ENCODE results near the gene FBP2. TPM values are rescaled to one million over a fixed set of nuclear protein-coding genes. Genes with fewer than 3 reads are reported as not detected.
"Not testable (repeated sequence)": the region's sequence is repeated elsewhere in the genome, so short reads cannot be mapped to it uniquely, and the experiment has no call there.

Gene FBP2
- total RNA-seq, 1 donor from 2014 or later, result 72.5 TPM

DNA sequence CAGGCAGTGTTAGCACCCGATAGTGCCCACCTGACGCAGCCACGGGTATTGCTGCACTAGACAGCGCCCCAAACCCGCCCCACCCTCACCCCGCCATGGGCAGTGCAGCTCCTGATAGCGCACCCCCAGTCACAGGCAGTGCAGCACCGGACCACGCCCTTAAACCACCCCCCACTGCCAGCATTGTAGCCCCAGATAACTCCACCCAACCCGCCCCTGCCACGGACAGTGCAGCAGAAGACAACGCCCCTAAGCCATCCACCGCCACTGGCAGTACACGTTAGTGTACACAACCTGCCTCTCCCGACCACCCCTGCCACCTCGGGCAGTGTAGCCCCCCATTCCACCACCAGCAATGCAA, 39.6 kb downstream of the FBP2 start:
- no peaks in the 10 kb centered on the region for H3K9me3 ChIP-seq (ENCODE audit: control insufficient read depth in 3 of 3, low read length in 3 of 3)
- H3K36me3 ChIP-seq (ENCODE audit: control insufficient read depth in 3 of 3, insufficient read depth in 3 of 3, low read length in 3 of 3), result peaks cover 6 to 7% (median 6%) of the 10 kb centered on the region in 3 donors
- H3K4me1 ChIP-seq (ENCODE audit: control insufficient read depth in 3 of 3, insufficient read depth in 3 of 3, low read length in 3 of 3), result no peaks in the 10 kb centered on the region
- peak overlapping the region in 1 of 3 donors; percentile 68 for H3K9ac ChIP-seq (ENCODE audit: low read depth in 1 of 3, low read length in 3 of 3)
- H3K27ac ChIP-seq (ENCODE audit: low read depth, low read length), result no peak overlapping the region
- H3K4me3 ChIP-seq (ENCODE audit: low read length in 3 of 3), result no peak overlapping the region
- H3K27me3 ChIP-seq (ENCODE audit: control insufficient read depth in 3 of 3, insufficient read depth in 3 of 3, low read length in 3 of 3), result peaks cover 0 to 1% (median 0%) of the 10 kb centered on the region in 3 donors

DNA sequence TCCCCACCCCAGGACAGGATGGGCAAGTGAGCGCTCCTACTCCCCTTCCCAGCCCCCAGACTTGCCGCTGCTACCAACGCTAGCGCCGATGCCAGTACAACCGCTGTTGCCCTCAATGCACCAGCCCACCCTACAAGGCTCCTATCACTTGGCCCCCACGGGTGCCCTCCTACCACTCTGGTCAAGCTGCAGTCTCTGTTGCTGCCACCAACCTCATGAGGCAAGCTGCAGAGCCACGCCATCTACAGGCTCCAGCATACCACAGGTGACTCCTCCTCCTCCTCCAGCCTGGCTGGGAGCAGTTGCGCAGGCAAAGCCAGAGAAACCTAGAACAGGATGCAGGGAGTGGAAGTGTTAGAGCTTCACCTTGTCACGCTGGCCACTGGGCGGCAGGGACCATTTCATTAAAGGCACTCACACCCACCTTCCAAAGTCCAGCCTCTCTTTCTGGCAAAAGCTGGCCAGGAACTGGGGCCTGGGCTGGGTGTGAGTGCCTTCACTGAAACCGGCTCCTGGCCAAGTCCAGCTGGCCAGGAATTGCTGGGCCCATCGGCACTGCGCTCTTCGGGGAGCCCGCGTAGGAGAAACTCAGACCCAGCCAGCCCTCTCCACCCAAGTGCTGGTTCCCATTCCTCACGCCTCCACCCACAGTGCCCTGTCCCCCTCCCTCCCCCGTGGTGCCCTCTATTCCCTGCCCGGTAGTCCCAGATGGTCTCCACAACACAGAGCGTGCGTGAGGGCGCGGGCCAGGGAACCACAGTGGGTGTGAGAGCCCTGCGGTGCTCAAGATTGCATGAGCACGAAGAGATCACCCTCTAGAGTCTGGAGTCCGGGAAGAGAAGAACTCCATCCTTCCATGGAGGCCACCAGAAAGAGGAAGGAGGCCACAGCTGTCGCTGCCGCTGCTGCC, 40.3 kb downstream of the FBP2 start:
- Histone ChIP-seq H3K4me1 (ENCODE audit: control insufficient read depth in 3 of 3, insufficient read depth in 3 of 3, low read length in 3 of 3) (no peaks in the 10 kb centered on the region), H3K27me3 (ENCODE audit: control insufficient read depth in 3 of 3, insufficient read depth in 3 of 3, low read length in 3 of 3) (no peaks in the 10 kb centered on the region), H3K27ac (ENCODE audit: low read depth, low read length) (no peak overlapping the region), H3K9me3 (ENCODE audit: control insufficient read depth in 3 of 3, low read length in 3 of 3) (no peaks in the 10 kb centered on the region), H3K36me3 (ENCODE audit: control insufficient read depth in 3 of 3, insufficient read depth in 3 of 3, low read length in 3 of 3) (no peaks in the 10 kb centered on the region), H3K4me3 (ENCODE audit: low read length in 3 of 3) (no peak overlapping the region), H3K9ac (ENCODE audit: low read depth in 1 of 3, low read length in 3 of 3) (no peak overlapping the region)

DNA sequence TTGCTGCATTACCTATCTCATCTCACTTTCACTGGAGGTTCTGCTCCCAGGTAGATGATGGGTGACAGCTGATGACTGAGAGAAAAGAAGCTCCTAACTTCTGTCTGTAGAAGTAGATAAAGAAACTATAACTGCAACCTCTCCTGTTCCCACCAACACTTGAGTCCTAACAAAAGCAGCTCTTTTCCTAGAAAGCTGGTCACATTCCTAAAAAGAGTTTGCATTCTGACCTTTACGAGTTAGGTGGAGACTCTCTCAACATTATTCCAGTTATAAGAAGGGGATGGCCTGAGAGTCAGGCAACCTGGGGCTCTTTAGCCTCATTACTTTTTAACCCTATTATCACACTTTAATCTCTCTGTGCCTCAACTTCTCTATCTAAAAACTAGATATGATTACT, 47.7 kb downstream of the FBP2 start:
- Histone ChIP-seq H3K4me1 (ENCODE audit: control insufficient read depth in 3 of 3, insufficient read depth in 3 of 3, low read length in 3 of 3) (no peaks in the 10 kb centered on the region), H3K36me3 (ENCODE audit: control insufficient read depth in 3 of 3, insufficient read depth in 3 of 3, low read length in 3 of 3) (no peaks in the 10 kb centered on the region), H3K27ac (ENCODE audit: low read depth, low read length) (no peak overlapping the region), H3K9me3 (ENCODE audit: control insufficient read depth in 3 of 3, low read length in 3 of 3) (no peaks in the 10 kb centered on the region), H3K9ac (ENCODE audit: low read depth in 1 of 3, low read length in 3 of 3) (no peak overlapping the region), H3K4me3 (ENCODE audit: low read length in 3 of 3) (no peak overlapping the region), H3K27me3 (ENCODE audit: control insufficient read depth in 3 of 3, insufficient read depth in 3 of 3, low read length in 3 of 3) (no peaks in the 10 kb centered on the region)

DNA sequence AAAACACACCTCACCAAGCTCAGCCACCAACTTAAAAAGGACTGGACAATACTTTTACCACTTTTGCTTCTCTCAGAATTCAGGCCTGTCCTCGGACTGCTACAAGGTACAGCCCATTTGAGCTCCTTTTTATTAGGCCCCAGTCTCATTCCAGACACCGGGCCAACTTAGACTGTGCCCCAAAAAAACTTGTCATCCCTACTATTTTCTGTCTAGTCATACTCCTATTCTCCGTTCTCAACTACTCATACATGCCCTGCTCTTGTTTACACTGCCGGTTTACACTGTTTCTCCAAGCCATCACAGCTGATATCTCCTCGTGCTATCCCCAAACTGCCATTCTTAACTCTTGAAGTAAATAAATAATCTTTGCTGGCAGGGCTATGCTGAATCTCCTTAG, 49.3 kb downstream of the FBP2 start:
- H3K9me3 ChIP-seq (ENCODE audit: control insufficient read depth in 3 of 3, low read length in 3 of 3); H3K4me1 ChIP-seq (ENCODE audit: control insufficient read depth in 3 of 3, insufficient read depth in 3 of 3, low read length in 3 of 3); H3K27me3 ChIP-seq (ENCODE audit: control insufficient read depth in 3 of 3, insufficient read depth in 3 of 3, low read length in 3 of 3); H3K36me3 ChIP-seq (ENCODE audit: control insufficient read depth in 3 of 3, insufficient read depth in 3 of 3, low read length in 3 of 3); H3K27ac ChIP-seq (ENCODE audit: low read depth, low read length); H3K4me3 ChIP-seq (ENCODE audit: low read length in 3 of 3); H3K9ac ChIP-seq (ENCODE audit: low read depth in 1 of 3, low read length in 3 of 3): not testable (repeated sequence)

DNA sequence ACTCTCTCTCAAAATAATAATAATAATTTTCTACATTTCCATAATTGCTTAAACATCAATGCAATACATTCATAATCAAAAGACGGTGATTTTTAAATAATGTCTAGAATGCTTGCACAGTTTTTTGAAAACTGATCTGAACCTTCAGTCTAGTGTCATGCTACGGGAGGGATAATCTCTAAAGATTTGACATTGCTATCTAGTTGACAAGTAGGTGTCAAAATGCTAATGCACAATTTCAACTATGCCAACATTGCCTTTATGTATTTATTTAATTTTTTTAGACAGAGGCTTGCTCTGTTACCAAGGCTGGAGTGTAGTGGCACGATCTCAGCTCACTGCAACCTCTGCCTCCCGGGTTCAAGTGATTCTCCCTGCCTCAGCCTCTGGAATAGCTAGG, 54.7 kb downstream of the FBP2 start:
- Histone ChIP-seq H3K4me3 (ENCODE audit: low read length in 3 of 3) (no peak overlapping the region), H3K27ac (ENCODE audit: low read depth, low read length) (no peak overlapping the region), H3K4me1 (ENCODE audit: control insufficient read depth in 3 of 3, insufficient read depth in 3 of 3, low read length in 3 of 3) (no peaks in the 10 kb centered on the region), H3K36me3 (ENCODE audit: control insufficient read depth in 3 of 3, insufficient read depth in 3 of 3, low read length in 3 of 3) (no peaks in the 10 kb centered on the region), H3K9me3 (ENCODE audit: control insufficient read depth in 3 of 3, low read length in 3 of 3) (no peaks in the 10 kb centered on the region), H3K27me3 (ENCODE audit: control insufficient read depth in 3 of 3, insufficient read depth in 3 of 3, low read length in 3 of 3) (no peaks in the 10 kb centered on the region), H3K9ac (ENCODE audit: low read depth in 1 of 3, low read length in 3 of 3) (no peak overlapping the region)

DNA sequence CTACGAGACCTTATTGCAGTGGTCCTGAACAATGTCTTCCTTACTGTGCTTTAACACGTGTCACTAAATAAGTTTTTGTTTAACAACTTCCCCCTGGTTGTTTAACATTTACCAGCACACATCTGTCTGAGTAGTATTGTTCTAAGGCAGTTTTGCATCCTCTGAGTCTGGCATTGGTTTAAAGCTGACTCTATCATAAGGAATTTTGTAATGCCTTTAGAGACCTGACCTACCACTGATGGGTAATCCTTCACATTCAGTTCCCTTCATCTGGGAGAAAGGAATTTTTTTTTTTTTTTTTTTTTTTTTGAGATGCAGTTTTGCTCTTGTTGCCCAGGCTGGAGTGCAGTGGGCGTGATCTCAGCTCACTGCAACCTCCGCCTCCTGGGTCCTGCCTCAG, 58.7 kb downstream of the FBP2 start:
- H3K36me3 ChIP-seq (ENCODE audit: control insufficient read depth in 3 of 3, insufficient read depth in 3 of 3, low read length in 3 of 3), result no peaks in the 10 kb centered on the region
- no peaks in the 10 kb centered on the region for H3K9me3 ChIP-seq (ENCODE audit: control insufficient read depth in 3 of 3, low read length in 3 of 3)
- no peak overlapping the region for H3K4me3 ChIP-seq (ENCODE audit: low read length in 3 of 3)
- H3K9ac ChIP-seq (ENCODE audit: low read depth in 1 of 3, low read length in 3 of 3), result no peak overlapping the region
- H3K27ac ChIP-seq (ENCODE audit: low read depth, low read length), result no peak overlapping the region
- H3K4me1 ChIP-seq (ENCODE audit: control insufficient read depth in 3 of 3, insufficient read depth in 3 of 3, low read length in 3 of 3), result no peaks in the 10 kb centered on the region
- H3K27me3 ChIP-seq (ENCODE audit: control insufficient read depth in 3 of 3, insufficient read depth in 3 of 3, low read length in 3 of 3), result no peaks in the 10 kb centered on the region

DNA sequence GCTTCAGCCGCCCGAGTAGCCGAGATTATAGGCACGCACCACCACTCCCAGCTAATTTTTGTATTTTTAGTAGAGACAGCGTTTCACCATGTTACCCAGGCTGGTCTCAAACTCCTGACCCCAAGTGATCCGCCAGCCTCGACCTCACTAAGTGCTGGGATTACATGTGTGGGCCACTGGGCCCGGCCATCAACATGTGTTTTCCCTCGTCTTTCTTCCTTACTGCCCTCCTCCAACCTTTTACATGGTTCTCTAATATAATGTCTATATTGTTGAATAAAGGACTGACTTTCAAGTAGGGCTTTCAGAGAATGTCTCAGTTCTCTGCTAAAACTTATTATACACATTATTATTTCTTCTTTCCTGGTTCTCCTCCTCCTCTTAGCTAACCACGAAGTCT, 60.0 kb downstream of the FBP2 start:
- Histone ChIP-seq H3K4me1 (ENCODE audit: control insufficient read depth in 3 of 3, insufficient read depth in 3 of 3, low read length in 3 of 3) (no peaks in the 10 kb centered on the region), H3K27me3 (ENCODE audit: control insufficient read depth in 3 of 3, insufficient read depth in 3 of 3, low read length in 3 of 3) (no peaks in the 10 kb centered on the region), H3K4me3 (ENCODE audit: low read length in 3 of 3) (no peak overlapping the region), H3K27ac (ENCODE audit: low read depth, low read length) (no peak overlapping the region), H3K9me3 (ENCODE audit: control insufficient read depth in 3 of 3, low read length in 3 of 3) (no peaks in the 10 kb centered on the region), H3K36me3 (ENCODE audit: control insufficient read depth in 3 of 3, insufficient read depth in 3 of 3, low read length in 3 of 3) (no peaks in the 10 kb centered on the region), H3K9ac (ENCODE audit: low read depth in 1 of 3, low read length in 3 of 3) (no peak overlapping the region)

DNA sequence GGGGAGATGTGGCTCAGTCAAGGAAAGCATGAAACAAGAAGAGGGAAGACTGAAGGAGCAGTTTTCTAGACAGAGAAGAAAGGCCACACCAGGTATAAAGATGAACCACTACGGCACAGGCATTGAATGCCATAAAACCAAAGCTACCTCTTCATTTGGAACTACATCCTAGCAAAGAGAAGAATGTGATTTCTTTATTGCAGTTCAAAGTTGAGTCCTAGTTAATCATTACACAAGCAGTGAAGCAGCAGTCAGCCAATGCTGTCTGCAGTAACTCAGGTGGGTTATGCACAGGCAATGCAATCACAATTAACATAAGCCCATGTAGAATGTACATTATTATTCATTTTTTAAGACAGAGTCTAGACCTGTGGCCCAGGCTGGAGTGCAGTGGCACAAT, 60.5 kb downstream of the FBP2 start:
- Histone ChIP-seq H3K27me3 (ENCODE audit: control insufficient read depth in 3 of 3, insufficient read depth in 3 of 3, low read length in 3 of 3) (no peaks in the 10 kb centered on the region), H3K9ac (ENCODE audit: low read depth in 1 of 3, low read length in 3 of 3) (no peak overlapping the region), H3K4me3 (ENCODE audit: low read length in 3 of 3) (no peak overlapping the region), H3K36me3 (ENCODE audit: control insufficient read depth in 3 of 3, insufficient read depth in 3 of 3, low read length in 3 of 3) (no peaks in the 10 kb centered on the region), H3K4me1 (ENCODE audit: control insufficient read depth in 3 of 3, insufficient read depth in 3 of 3, low read length in 3 of 3) (no peaks in the 10 kb centered on the region), H3K9me3 (ENCODE audit: control insufficient read depth in 3 of 3, low read length in 3 of 3) (no peaks in the 10 kb centered on the region), H3K27ac (ENCODE audit: low read depth, low read length) (no peak overlapping the region)

DNA sequence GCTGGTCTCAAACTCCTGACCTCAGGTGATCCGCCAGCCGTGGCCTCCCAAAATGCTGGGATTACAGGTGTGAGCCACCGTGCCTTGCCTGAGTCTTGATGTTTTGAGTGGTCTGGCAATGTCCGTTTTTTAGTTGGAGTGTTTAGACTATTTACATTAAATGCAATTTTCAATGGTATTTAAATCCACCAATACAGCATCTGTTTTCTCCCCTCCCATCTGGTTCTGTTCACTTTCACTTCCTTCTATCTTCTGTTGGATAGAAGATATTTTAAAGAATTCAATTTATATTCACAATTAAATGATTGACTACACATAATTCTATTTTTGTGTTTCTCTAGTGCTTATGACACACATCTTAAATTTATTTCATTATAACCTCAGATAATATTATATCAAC, 64.7 kb downstream of the FBP2 start:
- Histone ChIP-seq H3K4me1 (ENCODE audit: control insufficient read depth in 3 of 3, insufficient read depth in 3 of 3, low read length in 3 of 3) (no peaks in the 10 kb centered on the region), H3K4me3 (ENCODE audit: low read length in 3 of 3) (no peak overlapping the region), H3K27me3 (ENCODE audit: control insufficient read depth in 3 of 3, insufficient read depth in 3 of 3, low read length in 3 of 3) (no peaks in the 10 kb centered on the region), H3K27ac (ENCODE audit: low read depth, low read length) (no peak overlapping the region), H3K36me3 (ENCODE audit: control insufficient read depth in 3 of 3, insufficient read depth in 3 of 3, low read length in 3 of 3) (no peaks in the 10 kb centered on the region), H3K9ac (ENCODE audit: low read depth in 1 of 3, low read length in 3 of 3) (no peak overlapping the region), H3K9me3 (ENCODE audit: control insufficient read depth in 3 of 3, low read length in 3 of 3) (no peaks in the 10 kb centered on the region)

DNA sequence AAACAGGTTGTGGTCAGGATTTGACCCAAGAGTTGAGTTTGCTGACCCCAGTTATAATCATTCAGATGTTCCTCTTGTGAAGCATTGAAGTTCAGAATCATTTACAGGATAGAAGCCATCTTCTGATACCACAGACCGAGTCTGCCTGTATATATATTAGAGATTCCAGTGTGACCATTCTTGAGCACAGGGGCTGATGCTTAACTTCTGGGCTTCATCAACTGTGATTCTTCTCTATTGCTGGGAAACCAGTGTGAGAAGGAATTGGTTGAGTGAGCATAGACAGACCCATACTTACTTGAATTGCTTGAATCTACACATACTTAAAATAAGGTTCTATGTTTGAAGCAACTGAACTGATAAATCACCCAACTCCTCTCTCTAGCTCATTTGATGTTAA, 66.7 kb downstream of the FBP2 start:
- Histone ChIP-seq H3K4me3 (ENCODE audit: low read length in 3 of 3) (no peak overlapping the region), H3K27me3 (ENCODE audit: control insufficient read depth in 3 of 3, insufficient read depth in 3 of 3, low read length in 3 of 3) (no peaks in the 10 kb centered on the region), H3K4me1 (ENCODE audit: control insufficient read depth in 3 of 3, insufficient read depth in 3 of 3, low read length in 3 of 3) (no peaks in the 10 kb centered on the region), H3K36me3 (ENCODE audit: control insufficient read depth in 3 of 3, insufficient read depth in 3 of 3, low read length in 3 of 3) (no peaks in the 10 kb centered on the region), H3K9ac (ENCODE audit: low read depth in 1 of 3, low read length in 3 of 3) (no peak overlapping the region), H3K27ac (ENCODE audit: low read depth, low read length) (no peak overlapping the region), H3K9me3 (ENCODE audit: control insufficient read depth in 3 of 3, low read length in 3 of 3) (no peaks in the 10 kb centered on the region)
